ENCODE data around the gene DRD4. TPM values are rescaled to one million over a fixed set of nuclear protein-coding genes. Genes with fewer than 3 reads are reported as not detected.

The DRD4 gene
- total and polyA plus RNA-seq, 9 of the 15 experiments (the other 6 are each of a cell fraction or from before 2014, with no cell fraction given): 0.04 to 0.95 (median 0.21) TPM; not detected in 5

- TF ChIP-seq HBP1 (CRISPR knock-in tag; IDR thresholded peaks at IDR 0.05) (no peak), MAZ (CRISPR knock-in tag; conservative IDR thresholded peaks at IDR 0.05 in 1 of 2, IDR thresholded peaks at IDR 0.05 in 1 of 2) (peak; percentile 74 to 76; a peak in 3 of 4 replicates), MTF1 (CRISPR knock-in tag; IDR thresholded peaks at IDR 0.05; ENCODE audit: borderline replicate concordance) (no peak), RBM34 (IDR thresholded peaks at IDR 0.05; ENCODE audit: borderline replicate concordance, insufficient read depth, low read length) (no peak), HDGF (IDR thresholded peaks at IDR 0.05) (no peak), CCNT2 (IDR thresholded peaks at IDR 0.05; ENCODE audit: borderline replicate concordance, extremely low read depth, insufficient read length, low read depth, low read length) (peak; percentile 35), MAFK (IDR thresholded peaks at IDR 0.05; ENCODE audit: low read length) (no peak), PRMT5 (CRISPR knock-in tag; IDR thresholded peaks at IDR 0.05) (no peak), RFX1 (IDR thresholded peaks at IDR 0.05) (no peak), ZNF77 (CRISPR knock-in tag; IDR thresholded peaks at IDR 0.05) (no peak), BRF1 (IDR thresholded peaks at IDR 0.05; ENCODE audit: borderline replicate concordance, extremely low read depth, insufficient read length) (no peak), SPI1 (IDR thresholded peaks at IDR 0.05; ENCODE audit: borderline replicate concordance, low read depth, low read length) (peak; percentile 97), TAF1 (IDR thresholded peaks at IDR 0.05; ENCODE audit: control insufficient read depth, extremely low read depth, insufficient read depth, low read length, severe bottlenecking) (peak; percentile 15), PCBP2 (IDR thresholded peaks at IDR 0.05; ENCODE audit: low read depth, low read length, poor library complexity, severe bottlenecking) (no peak), MCM5 (IDR thresholded peaks at IDR 0.05; ENCODE audit: low read depth) (no peak), ZNF76 (CRISPR knock-in tag; IDR thresholded peaks at IDR 0.05; ENCODE audit: borderline replicate concordance) (no peak), SNAPC5 (CRISPR knock-in tag; IDR thresholded peaks at IDR 0.05) (no peak), ZC3H11A (IDR thresholded peaks at IDR 0.05; ENCODE audit: low read depth, low read length) (no peak), MYC (IDR thresholded peaks at IDR 0.05; ENCODE audit: low read depth, low read length) (no peak; the same call in 1 of the 2 replicates), MYC (CRISPR knock-in tag; IDR thresholded peaks at IDR 0.05; ENCODE audit: borderline replicate concordance, low read depth) (no peak), FOXP1 (CRISPR knock-in tag; IDR thresholded peaks at IDR 0.05) (no peak), ZBTB12 (CRISPR knock-in tag; IDR thresholded peaks at IDR 0.05) (no peak), E2F4 (CRISPR knock-in tag; IDR thresholded peaks at IDR 0.05; ENCODE audit: low read depth) (0 out of 2 replicates have a peak, but pooled peaks have one; percentile 20), ZKSCAN1 (IDR thresholded peaks at IDR 0.05; ENCODE audit: low read depth, low read length) (no peak; the same call in 1 of the 2 replicates), SMC3 (conservative IDR thresholded peaks at IDR 0.05; ENCODE audit: insufficient read depth, low read depth, low read length) (no peak)
Measured at GRCh38 chr11:615504-616319, 21.4 kb upstream of the DRD4 start, which contains the start of gene IRF7 (continued).
